ENCODE data around the gene YOD1. TPM values are rescaled to one million over a fixed set of nuclear protein-coding genes. Genes with fewer than 3 reads are reported as not detected.

The YOD1 gene
- total RNA-seq, 2 experiments from 2014 or later, result 17.9 TPM

- Histone ChIP-seq H3K36me3 (ENCODE audit: insufficient read depth, low read length) (no peaks in the 10 kb centered on the region), H3K4me1 (ENCODE audit: insufficient read depth, low read length) (no peaks in the 10 kb centered on the region), H3K9me3 (ENCODE audit: control insufficient read depth in 1 of 2, insufficient read depth in 1 of 2, low read length in 2 of 2) (peaks cover 0 to 3% of the 10 kb centered on the region in 2 experiments), H3K27ac (ENCODE audit: low read depth in 1 of 2, low read length in 2 of 2) (no peak overlapping the region), H3K27me3 (ENCODE audit: control insufficient read depth in 1 of 2, insufficient read depth in 2 of 2, low read length in 2 of 2) (peaks cover 4 to 9% of the 10 kb centered on the region in 2 experiments), H3K4me3 (ENCODE audit: low read length) (no peak overlapping the region)
- Mint-ChIP-seq H3K9me3 (no peaks in the 10 kb centered on the region), H3K27me3 (peaks cover 33% of the 10 kb centered on the region), H3K4me1 (ENCODE audit: low read depth) (no peaks in the 10 kb centered on the region), H3K27ac (no peak overlapping the region), H3K4me3 (no peak overlapping the region), H3K36me3 (ENCODE audit: low read depth) (no peaks in the 10 kb centered on the region)
- no peak for ATAC-seq (ENCODE audit: poor library complexity)
- ChIA-PET CTCF (no interaction called here), POLR2A (no interaction called here)
- intact Hi-C loops (cut with DNase I, micrococcal nuclease), result no loop called here
- no peak for DNase-seq
- no peak for TF ChIP-seq CTCF (IDR thresholded peaks at IDR 0.05)
Measured at GRCh38 chr1:207019161-207019560, 31.8 kb downstream of the YOD1 start.

DNA sequence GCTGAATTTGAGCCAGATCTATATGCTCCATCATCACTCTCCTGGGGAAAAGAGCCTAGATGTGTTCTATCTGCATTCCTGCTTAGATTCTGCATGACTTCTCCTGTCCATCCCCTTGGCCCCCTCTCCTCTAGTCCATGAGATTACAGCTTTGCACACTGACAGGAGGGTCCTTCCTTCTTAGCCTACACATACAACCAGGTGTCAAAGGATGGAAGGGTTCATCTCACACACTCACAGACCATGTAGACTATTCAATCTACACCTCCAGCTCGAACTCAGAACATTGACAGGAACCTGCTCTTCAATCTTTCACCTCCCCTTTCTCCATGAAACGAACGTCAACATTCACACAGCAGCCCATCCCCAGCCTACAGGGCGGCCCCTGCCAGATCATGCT lies 32.3 kb downstream of the YOD1 start:
- Mint-ChIP-seq H3K4me1 (ENCODE audit: low read depth) (no peaks in the 10 kb centered on the region), H3K4me3 (no peak overlapping the region), H3K36me3 (ENCODE audit: low read depth) (no peaks in the 10 kb centered on the region), H3K27me3 (peaks cover 31% of the 10 kb centered on the region), H3K9me3 (no peaks in the 10 kb centered on the region), H3K27ac (no peak overlapping the region)
- no peak for TF ChIP-seq CTCF (IDR thresholded peaks at IDR 0.05)
- ATAC-seq (ENCODE audit: poor library complexity) (no peak), DNase-seq (no peak)
- no peaks in the 10 kb centered on the region for H3K4me1 ChIP-seq (ENCODE audit: insufficient read depth, low read length)
- intact Hi-C loops (cut with DNase I, micrococcal nuclease), result no loop called here
- H3K4me3 ChIP-seq (ENCODE audit: low read length), result no peak overlapping the region
- no peak overlapping the region for H3K27ac ChIP-seq (ENCODE audit: low read depth in 1 of 2, low read length in 2 of 2)
- no peaks in the 10 kb centered on the region for H3K36me3 ChIP-seq (ENCODE audit: insufficient read depth, low read length)
- POLR2A ChIA-PET, result no interaction called here
- peaks cover 4 to 9% of the 10 kb centered on the region in 2 experiments for H3K27me3 ChIP-seq (ENCODE audit: control insufficient read depth in 1 of 2, insufficient read depth in 2 of 2, low read length in 2 of 2)
- CTCF ChIA-PET, result no interaction called here
- H3K9me3 ChIP-seq (ENCODE audit: control insufficient read depth in 1 of 2, insufficient read depth in 1 of 2, low read length in 2 of 2), result peaks cover 0 to 3% of the 10 kb centered on the region in 2 experiments

DNA sequence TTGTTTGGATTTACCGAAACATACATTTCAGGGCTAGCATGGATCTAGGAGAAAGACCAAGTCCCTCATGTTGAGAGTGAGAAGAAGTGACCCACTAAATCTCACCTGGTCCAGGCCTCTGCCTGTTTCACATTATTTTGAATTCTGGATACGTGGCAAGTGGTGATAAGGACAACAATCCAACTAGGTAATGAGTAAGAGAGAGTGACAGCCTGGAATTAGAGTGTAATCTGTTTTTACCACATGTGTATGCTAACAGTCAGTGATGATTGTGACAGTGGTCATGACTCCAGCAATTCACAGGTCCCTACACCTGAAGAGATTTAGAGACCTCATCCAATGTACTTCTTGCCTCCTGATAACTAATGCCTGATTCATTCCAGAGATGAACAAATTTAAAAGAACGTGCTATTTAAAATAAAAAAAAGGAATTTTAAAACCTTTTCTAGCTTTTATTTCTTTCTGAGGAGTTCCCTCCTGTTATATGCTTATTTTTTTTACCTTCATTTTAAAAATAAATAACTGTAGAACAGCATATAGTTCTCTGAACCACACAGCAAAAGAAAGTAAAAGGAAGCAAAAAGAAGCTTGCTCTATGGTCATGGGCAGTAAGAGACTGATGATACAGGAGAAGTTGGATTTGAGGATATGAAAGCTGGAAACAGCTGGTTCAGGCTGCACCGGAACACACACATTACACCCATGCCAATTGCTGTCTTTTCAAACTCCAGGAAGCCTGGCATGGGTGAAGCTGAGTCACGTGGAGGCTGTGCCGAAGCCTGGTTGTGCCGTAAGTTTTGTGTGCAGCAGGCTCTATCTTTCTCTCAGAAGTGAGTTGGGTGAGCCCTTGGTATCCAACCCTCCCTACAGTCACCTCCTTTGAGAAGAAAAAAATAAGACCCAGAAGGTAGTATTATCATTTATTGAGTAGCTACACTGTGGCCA lies 33.1 kb downstream of the YOD1 start:
- Histone ChIP-seq H3K27me3 (ENCODE audit: control insufficient read depth in 1 of 2, insufficient read depth in 2 of 2, low read length in 2 of 2) (peaks cover 4 to 9% of the 10 kb centered on the region in 2 experiments), H3K9me3 (ENCODE audit: control insufficient read depth in 1 of 2, insufficient read depth in 1 of 2, low read length in 2 of 2) (peaks cover 0 to 3% of the 10 kb centered on the region in 2 experiments), H3K4me1 (ENCODE audit: insufficient read depth, low read length) (no peaks in the 10 kb centered on the region), H3K36me3 (ENCODE audit: insufficient read depth, low read length) (no peaks in the 10 kb centered on the region), H3K27ac (ENCODE audit: low read depth in 1 of 2, low read length in 2 of 2) (no peak overlapping the region), H3K4me3 (ENCODE audit: low read length) (no peak overlapping the region)
- CTCF ChIA-PET, result no interaction called here
- H3K4me1 Mint-ChIP-seq (ENCODE audit: low read depth), result no peaks in the 10 kb centered on the region
- POLR2A ChIA-PET, result no interaction called here
- H3K27ac Mint-ChIP-seq, result no peak overlapping the region
- H3K27me3 Mint-ChIP-seq, result peaks cover 33% of the 10 kb centered on the region
- H3K9me3 Mint-ChIP-seq, result no peaks in the 10 kb centered on the region
- intact Hi-C loops (cut with DNase I, micrococcal nuclease), result no loop called here
- no peaks in the 10 kb centered on the region for H3K36me3 Mint-ChIP-seq (ENCODE audit: low read depth)
- TF ChIP-seq CTCF (IDR thresholded peaks at IDR 0.05), result no peak
- no peak overlapping the region for H3K4me3 Mint-ChIP-seq
- DNase-seq (peak in 3 of 14 experiments; percentile 7 to 38 (median 28)), ATAC-seq (ENCODE audit: poor library complexity) (no peak)

Data from CD4-positive, alpha-beta T cell (primary cell).